Stimulated activated CD8-positive, alpha-beta memory T cell treated with anti-CD3 and anti-CD28 coated beads, Interleukin-4, amount 100 ng/mL, for 48 hours (primary cell): ENCODE results near the gene CABS1.

Experiments used
- DNase-seq: peaks from one replicate; pipeline ENCODE4 v3.0.0-alpha.2; 2020

CABS1 gene

GRCh38 chr4:70334681-70335080, at the start of gene CABS1:
TSS of gene CABS1 (plus strand) at chr4:70334981. CDS start at chr4:70335040, 59 bp downstream.
- no peak for DNase-seq

- DNase-seq: no peak
Measured at GRCh38 chr4:70288651-70289050, 46.1 kb upstream of the CABS1 start.

- DNase-seq: no peak
Measured at GRCh38 chr4:70291341-70291740, 43.4 kb upstream of the CABS1 start.

GRCh38 chr4:70297576-70297975, 37.2 kb upstream of the CABS1 start:
- DNase-seq: no peak

- DNase-seq: no peak
Measured at GRCh38 chr4:70298051-70298450, 36.7 kb upstream of the CABS1 start.

- DNase-seq: no peak
Measured at GRCh38 chr4:70299643-70300042, 35.1 kb upstream of the CABS1 start.

GRCh38 chr4:70300215-70300614, 34.6 kb upstream of the CABS1 start:
- no peak for DNase-seq

- no peak for DNase-seq
Measured at GRCh38 chr4:70303090-70303489, 31.7 kb upstream of the CABS1 start.

- DNase-seq: no peak
Measured at GRCh38 chr4:70305601-70306000, 29.2 kb upstream of the CABS1 start.

- no peak for DNase-seq
Measured at GRCh38 chr4:70306076-70306475, 28.7 kb upstream of the CABS1 start.

GRCh38 chr4:70313736-70314135, 21.0 kb upstream of the CABS1 start:
- DNase-seq: no peak

GRCh38 chr4:70315928-70316327, 18.9 kb upstream of the CABS1 start:
- DNase-seq: no peak

GRCh38 chr4:70326052-70326451, 8.7 kb upstream of the CABS1 start:
- DNase-seq: no peak

- no peak for DNase-seq
Measured at GRCh38 chr4:70336043-70336442, 1.3 kb downstream of the CABS1 start.

- no peak for DNase-seq
Measured at GRCh38 chr4:70337886-70338420, 3.2 kb downstream of the CABS1 start.

- DNase-seq: no peak
Measured at GRCh38 chr4:70356185-70356584, 21.4 kb downstream of the CABS1 start.

- no peak for DNase-seq
Measured at GRCh38 chr4:70359115-70359661, 24.4 kb downstream of the CABS1 start.

GRCh38 chr4:70360460-70360859, 25.7 kb downstream of the CABS1 start, which contains the start of gene SMR3A:
TSS of gene SMR3A (plus strand) at chr4:70360760. CDS start at chr4:70362116, 1,356 bp downstream.
- no peak for DNase-seq

GRCh38 chr4:70364002-70364401, 29.2 kb downstream of the CABS1 start:
- DNase-seq: no peak

- DNase-seq: no peak
Measured at GRCh38 chr4:70365479-70365878, 30.7 kb downstream of the CABS1 start.

- DNase-seq: no peak
Measured at GRCh38 chr4:70367813-70368212, 33.0 kb downstream of the CABS1 start.

- no peak for DNase-seq
Measured at GRCh38 chr4:70371987-70372386, 37.2 kb downstream of the CABS1 start.

- no peak for DNase-seq
Measured at GRCh38 chr4:70372760-70373159, 38.0 kb downstream of the CABS1 start.

- DNase-seq: no peak
Measured at GRCh38 chr4:70380578-70380977, 45.8 kb downstream of the CABS1 start.

- no peak for DNase-seq
Measured at GRCh38 chr4:70382691-70383181, 48.0 kb downstream of the CABS1 start, which contains the start of gene SMR3B. TSS of gene SMR3B (plus strand) at chr4:70383131. CDS start at chr4:70384511, 1,380 bp downstream.
